GM18951 (cell line): ENCODE data around the gene ARMC2.
"Not testable (repeated sequence)": the region's sequence is repeated elsewhere in the genome, so short reads cannot be mapped to it uniquely, and the experiment has no call there.

Experiments used
- POLR2A ChIP-seq: IDR thresholded peaks from 4 replicates; pipeline ENCODE4 v1.6.1; 2011; ENCODE audit warnings: mild to moderate bottlenecking; ENCODE audit not compliant: insufficient read length, insufficient read depth; ENCODE audit errors: extremely low read depth
- in situ Hi-C: fragments of 300-500 bp; cut with MboI; formaldehyde crosslinking; loops from one replicate; pipeline ENCODE4 v1.12.0; 2022; ENCODE audit warnings: low sequenced_read_pairs, mixed read lengths, inconsistent platforms; ENCODE audit not compliant: unreplicated experiment

Gene ARMC2

DNA sequence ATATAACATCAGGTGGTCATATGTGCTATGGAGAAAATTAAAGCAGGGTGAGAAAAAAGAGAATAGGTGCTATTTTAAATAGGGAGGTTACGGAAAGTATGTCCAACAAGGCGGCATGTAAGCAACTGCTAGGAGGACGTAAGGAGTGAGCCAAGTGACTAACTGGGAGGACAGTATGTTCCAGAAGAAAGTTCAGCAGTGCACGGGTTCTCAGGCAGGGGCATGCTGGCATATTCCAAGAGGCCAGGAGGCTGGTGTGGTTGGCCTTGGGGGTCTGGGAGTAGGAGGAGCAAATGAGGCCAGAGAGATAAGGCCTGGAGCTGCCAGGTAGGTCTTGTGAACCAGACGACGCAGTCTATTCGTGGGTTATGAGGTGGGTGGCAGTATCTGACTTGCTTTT is 112.4 kb downstream of the ARMC2 start:
- in situ Hi-C loops = no loop called here

DNA sequence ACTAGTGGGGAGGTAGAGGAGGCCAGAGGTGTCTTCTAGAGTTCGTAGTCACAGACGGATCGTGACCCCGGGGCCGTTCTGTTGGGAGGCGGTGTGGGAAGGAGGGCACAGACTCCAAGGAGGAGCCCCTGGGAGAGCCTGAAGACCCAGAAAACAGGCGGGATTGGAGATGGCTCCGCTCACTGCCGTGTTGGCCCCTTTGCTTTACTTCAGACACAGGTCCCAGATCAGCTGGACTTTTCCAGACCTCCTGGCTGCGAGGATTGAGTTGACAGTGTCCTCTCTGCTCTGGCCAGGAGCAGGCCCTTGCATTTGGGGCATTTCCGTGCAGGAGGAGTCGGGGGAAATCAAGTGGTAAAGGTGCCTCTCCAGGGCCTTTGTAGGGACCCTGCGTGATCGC is 112.9 kb downstream of the ARMC2 start:
- TF ChIP-seq POLR2A = no peak
- in situ Hi-C loops = no loop called here

More for the DNA sequence above, 112.4 kb downstream of the ARMC2 start:
- TF ChIP-seq POLR2A = no peak

- in situ Hi-C loops = no loop called here
- TF ChIP-seq POLR2A = no peak
These were observed 113.8 kb downstream of the ARMC2 start for GRCh38 chr6:108961985-108962384.

GRCh38 chr6:108966251-108966650 is 118.0 kb downstream of the ARMC2 start:
- no peak for TF ChIP-seq POLR2A
- in situ Hi-C loops = no loop called here

DNA sequence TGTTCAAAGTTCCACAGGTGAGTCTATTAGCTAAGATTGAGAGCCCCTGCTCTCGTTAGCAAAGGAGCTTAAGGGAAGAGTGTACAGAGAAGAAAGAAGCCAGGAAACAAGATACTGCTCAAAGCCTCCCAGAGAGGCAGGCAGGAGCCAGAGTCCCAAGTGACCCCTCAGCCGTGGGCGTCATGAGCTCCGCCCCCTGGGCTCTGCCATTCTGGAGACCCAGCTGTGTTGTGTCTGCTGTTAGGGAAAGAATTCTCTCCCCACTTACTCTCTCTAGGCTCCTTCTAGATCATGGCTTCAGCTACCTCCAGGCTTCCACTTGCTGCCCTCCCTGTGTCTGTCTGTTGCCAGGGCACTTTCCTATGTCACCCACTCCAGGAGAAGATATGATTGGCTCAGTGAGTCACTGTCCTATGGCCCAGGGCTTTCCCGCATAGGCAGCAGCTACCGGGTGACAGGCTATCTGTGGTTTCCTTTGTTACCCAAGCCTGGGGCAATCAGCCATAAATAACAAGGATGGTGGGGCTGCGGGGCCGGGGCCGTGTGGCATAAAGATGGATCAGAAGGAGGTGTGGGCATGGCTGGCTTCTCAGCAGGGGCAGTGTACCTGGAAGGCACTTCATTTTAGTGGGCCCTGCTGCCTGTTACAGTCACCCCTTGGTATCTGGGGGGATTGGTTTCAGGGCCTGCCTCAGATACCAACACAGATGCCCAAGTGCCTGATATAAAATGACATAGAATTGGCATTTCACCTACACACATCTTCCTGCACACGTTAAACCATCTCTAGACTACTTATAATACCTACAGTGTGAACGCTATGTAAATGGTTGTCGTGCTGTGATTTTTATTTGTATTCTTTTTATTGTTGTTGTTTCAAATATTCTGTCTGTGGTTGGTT is 118.9 kb downstream of the ARMC2 start:
- in situ Hi-C loops = no loop called here
- no peak for TF ChIP-seq POLR2A

DNA sequence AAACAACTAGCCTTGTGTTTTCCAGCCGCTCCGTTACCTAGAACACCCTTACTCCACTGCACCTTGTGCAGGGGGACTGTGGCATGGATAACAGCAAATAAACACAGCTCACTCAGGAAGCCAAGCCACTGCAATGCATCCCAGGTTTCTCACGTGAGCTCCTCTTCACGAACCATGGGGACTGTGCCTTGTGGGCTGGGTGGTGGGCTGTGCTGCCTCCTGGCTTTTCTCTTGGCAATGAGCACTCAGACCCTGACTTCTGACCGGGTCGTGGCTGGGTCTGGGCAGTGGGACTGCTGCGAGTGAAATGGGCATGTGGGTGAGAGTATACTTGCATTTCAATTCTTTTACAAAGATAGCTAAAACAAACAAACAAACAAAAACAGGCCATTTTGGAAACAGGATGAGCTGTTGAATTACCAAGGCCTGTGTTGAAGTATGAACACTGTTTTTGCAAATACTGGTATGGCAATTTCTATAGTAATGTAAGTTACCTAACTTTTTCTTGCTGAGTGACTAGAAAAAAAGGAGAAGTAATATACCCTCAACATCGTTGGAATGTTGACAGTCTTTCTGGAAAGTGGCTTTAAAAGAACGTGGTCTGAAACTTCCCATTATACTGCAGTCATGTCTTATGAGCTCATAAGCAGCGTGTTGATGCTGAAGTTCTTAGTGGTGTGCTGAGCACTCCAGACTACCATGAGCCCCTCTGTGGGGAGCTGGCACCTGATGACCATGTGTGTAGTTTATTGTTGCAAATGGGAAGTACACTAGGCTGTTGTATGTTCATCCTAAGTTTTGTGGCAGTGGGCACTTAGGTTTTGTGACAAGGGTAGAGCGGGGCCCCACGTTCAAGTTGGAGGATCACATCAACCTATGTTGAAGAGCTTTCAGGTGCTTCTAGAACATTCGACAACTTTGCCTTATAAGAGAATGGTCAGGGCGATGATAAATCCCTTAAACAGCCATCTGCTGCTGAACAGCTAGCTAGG is 120.4 kb downstream of the ARMC2 start:
- in situ Hi-C loops = no loop called here
- TF ChIP-seq POLR2A = no peak

- in situ Hi-C loops = no loop called here
- TF ChIP-seq POLR2A = no peak
These were observed 121.6 kb downstream of the ARMC2 start for GRCh38 chr6:108969776-108970175.

DNA sequence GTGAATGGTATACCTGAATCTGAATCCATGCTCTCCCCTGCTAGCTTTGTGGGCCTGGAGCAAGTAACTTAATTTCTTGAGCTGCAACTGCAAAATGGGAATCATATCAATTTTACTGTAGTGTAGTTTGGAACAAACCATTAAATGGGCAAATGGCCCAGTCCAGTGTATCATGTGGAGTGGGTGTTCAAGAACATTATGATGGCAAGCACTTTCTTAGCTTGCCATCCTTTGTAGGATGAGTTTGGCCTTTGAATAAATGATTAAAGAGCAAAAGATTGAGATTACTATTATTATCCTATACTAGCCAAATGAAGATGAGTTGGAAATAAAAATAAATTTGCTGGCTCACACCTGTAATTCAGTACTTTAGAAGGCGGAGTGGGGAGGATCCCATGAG is 126.0 kb downstream of the ARMC2 start:
- in situ Hi-C loops = no loop called here
- no peak for TF ChIP-seq POLR2A

GRCh38 chr6:108978638-108979037 is 130.4 kb downstream of the ARMC2 start:
- in situ Hi-C loops = not testable (repeated sequence)

DNA sequence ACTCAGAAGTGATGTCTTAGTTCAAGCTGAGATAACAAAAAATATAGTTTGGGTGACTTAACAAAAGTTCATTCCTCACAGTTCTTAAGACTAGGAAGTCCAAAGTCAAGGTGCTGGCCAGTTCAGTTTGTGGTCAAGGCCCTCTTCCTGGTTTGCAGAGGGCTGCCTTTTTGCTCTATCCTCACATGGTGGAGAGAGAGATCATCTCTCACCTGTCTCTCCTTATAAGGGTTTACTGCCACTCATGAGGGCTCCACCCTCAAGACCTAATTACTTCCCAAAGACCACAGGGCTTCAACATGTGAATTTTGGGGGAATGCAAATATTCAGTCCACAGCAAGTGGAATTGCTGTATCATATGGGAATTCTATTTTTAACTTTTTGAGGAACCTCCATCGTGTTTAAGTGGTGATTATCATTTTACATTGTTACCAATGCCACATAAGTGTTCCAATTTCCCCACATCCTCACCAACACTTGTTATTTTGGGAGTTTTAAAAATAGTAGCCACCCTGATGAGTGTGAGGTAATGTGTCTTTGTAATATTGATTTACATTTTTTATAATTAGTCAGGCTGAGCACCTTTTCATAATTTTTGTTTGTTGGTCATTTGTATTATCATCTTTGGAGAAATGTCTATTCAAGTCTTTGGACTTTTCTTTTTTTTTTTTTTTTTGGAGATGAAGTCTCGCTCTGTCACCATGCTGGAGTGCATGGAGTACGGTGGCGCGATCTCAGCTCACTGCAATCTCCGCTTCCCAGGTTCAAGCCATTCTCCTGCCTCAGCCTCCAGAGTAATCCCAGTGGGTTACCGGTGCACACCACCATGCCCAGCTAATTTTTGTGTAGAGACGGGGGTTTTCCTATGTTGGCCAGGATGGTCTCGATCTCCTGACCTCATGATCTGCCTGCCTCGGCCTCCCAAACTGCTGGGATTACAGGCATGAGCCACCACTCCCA is 134.2 kb downstream of the ARMC2 start:
- in situ Hi-C loops = no loop called here

DNA sequence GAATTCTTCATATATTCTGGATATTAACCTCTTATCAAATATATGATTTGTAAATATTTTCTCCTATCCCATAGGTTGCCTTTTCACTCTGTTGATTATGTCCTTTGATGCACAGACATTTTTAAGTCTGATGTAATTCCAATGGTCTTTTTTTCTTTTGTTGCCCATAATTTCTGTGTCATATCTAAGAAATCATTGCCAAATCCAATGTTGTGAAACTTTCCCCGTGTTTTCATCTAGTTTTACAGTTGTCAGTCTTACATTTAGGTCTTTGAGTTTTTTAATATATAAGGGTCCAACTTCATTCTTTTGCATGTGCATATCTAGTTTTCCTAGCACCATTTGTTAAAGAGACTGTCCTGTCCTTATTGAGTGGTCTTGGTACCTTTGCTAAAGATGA is 134.9 kb downstream of the ARMC2 start:
- in situ Hi-C loops = no loop called here
- TF ChIP-seq POLR2A = no peak

More for the DNA sequence above, 134.2 kb downstream of the ARMC2 start:
- TF ChIP-seq POLR2A = no peak

GRCh38 chr6:108985301-108985700 is 137.1 kb downstream of the ARMC2 start:
- in situ Hi-C loops = no loop called here

More at GRCh38 chr6:108985301-108985700, 137.1 kb downstream of the ARMC2 start:
- TF ChIP-seq POLR2A = no peak
